Mammary epithelial cell (primary cell): Measurements from ENCODE around the gene ZFAND3.

Experiments
- EZH2 ChIP-seq: IDR thresholded peaks from 2 replicates; pipeline ENCODE4 v1.6.1; 2012; ENCODE audit warnings: low read length, inconsistent platforms, borderline replicate concordance
- TF ChIP-seq, protein P1 (sequence below), 2 donors: IDR thresholded peaks in 1 of 2; conservative IDR thresholded peaks in 1 of 2; 2 replicates each; pipeline ENCODE4 v1.5.1; 2011 to 2012; ENCODE audit warnings: inconsistent platforms in 2 of 2, low read length in 2 of 2, mild to moderate bottlenecking in 2 of 2, control low read depth in 1 of 2, low read depth in 1 of 2; ENCODE audit not compliant: insufficient read depth in 1 of 2; ENCODE audit errors: extremely low read depth in 1 of 2

DNA sequence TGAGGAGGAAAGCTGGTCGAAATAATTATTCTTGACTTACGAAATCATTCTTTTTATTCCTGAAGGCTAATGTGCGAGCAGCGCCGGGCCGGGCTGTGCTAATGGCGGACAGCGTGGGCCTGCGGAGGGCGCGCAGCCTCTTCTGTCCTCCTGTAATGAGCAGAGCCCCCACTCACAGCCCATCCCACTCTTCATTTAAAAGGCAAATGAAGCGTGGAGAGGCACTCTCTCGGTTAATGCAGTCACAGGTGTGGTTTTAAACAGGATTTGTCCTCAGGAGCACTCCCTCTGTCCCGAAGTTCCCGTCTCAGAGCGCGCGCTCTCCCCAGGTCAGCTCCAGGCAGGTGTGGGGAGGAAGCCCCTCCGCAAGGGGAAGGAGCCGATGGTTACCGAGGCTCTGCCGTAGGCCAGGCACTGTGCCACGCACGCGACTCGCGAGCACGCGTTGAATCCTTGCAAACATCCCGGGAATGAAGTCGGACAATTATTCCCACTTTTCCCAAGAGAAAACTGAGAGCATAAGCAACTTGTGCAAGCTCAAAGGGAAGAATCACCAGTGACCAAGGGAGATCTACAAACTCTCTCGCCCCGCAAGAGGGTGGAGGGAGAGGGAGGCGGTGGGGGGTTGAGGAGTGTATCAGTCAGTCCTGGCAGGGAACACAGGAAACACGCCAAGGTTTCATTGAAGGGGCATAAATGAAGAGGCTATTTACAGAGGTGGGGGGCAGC is 35.5 kb upstream of the ZFAND3 start:
- TF ChIP-seq, protein P1, sequence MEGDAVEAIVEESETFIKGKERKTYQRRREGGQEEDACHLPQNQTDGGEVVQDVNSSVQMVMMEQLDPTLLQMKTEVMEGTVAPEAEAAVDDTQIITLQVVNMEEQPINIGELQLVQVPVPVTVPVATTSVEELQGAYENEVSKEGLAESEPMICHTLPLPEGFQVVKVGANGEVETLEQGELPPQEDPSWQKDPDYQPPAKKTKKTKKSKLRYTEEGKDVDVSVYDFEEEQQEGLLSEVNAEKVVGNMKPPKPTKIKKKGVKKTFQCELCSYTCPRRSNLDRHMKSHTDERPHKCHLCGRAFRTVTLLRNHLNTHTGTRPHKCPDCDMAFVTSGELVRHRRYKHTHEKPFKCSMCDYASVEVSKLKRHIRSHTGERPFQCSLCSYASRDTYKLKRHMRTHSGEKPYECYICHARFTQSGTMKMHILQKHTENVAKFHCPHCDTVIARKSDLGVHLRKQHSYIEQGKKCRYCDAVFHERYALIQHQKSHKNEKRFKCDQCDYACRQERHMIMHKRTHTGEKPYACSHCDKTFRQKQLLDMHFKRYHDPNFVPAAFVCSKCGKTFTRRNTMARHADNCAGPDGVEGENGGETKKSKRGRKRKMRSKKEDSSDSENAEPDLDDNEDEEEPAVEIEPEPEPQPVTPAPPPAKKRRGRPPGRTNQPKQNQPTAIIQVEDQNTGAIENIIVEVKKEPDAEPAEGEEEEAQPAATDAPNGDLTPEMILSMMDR (conservative IDR thresholded peaks at IDR 0.05 in 1 of 2, IDR thresholded peaks at IDR 0.05 in 1 of 2; ENCODE audit: extremely low read depth in 1 of 2, insufficient read depth in 1 of 2, low read depth in 1 of 2, low read length in 2 of 2) = no peak
- no peak for TF ChIP-seq EZH2
